ENCODE results near the gene ASIC4. TPM values are rescaled to one million over a fixed set of nuclear protein-coding genes. Genes with fewer than 3 reads are reported as not detected.

The ASIC4 gene
- total and polyA plus RNA-seq, 9 of the 15 experiments (the other 6 are each of a cell fraction or from before 2014, with no cell fraction given), result 0.07 to 19.2 (median 4.8) TPM

DNA sequence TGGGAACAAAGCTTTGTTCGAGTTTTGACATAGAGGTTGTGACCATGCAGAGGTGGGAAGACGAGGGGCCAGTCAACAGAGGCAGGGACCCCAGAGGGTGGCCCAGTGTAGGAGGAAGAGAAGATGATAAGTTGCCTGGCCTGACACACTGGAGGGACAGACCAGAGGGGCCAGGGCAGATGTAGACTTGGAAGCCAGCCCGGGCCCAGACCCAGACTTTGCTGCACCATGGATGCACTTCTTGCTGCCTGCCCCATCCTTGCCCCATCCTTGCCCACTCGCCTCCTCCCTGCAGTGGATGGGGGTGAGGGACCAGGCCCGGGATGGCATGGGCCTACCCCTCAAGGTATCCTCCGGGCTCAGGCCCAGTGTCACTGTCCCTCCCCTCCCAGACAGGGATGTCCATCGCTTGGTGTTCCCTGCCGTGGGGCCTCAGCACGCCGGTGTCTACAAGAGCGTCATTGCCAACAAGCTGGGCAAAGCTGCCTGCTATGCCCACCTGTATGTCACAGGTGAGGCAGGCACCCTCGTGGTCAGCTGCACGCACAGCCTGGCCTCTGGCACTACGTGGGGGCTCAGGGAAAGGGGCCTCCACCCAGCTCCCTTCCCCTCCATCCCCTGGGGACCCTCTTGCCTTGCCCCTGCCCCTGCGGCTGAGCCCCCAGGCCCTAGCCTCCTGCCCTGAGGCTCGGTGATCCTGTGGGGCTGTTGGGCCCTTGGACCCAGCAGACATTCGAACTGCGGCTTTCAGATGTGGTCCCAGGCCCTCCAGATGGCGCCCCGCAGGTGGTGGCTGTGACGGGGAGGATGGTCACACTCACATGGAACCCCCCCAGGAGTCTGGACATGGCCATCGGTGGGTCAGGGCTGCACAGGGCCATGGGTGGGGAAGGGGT lies 42.6 kb upstream of the ASIC4 start:
- DNase-seq (ENCODE audit: extremely low read depth in 1 of 4, low spot score in 3 of 4) (no peak), ATAC-seq (no peak), FAIRE-seq (no peak)
- no TSS peak for BruUV-seq (replicated peaks)
- TF ChIP-seq, protein P1, sequence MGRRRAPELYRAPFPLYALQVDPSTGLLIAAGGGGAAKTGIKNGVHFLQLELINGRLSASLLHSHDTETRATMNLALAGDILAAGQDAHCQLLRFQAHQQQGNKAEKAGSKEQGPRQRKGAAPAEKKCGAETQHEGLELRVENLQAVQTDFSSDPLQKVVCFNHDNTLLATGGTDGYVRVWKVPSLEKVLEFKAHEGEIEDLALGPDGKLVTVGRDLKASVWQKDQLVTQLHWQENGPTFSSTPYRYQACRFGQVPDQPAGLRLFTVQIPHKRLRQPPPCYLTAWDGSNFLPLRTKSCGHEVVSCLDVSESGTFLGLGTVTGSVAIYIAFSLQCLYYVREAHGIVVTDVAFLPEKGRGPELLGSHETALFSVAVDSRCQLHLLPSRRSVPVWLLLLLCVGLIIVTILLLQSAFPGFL (CRISPR knock-in tag; IDR thresholded peaks at IDR 0.05), result no peak
- no peak for TF ChIP-seq WHSC1 (IDR thresholded peaks at IDR 0.05; ENCODE audit: low read length)
- TF ChIP-seq ZNF551 (CRISPR knock-in tag; IDR thresholded peaks at IDR 0.05), result no peak
- TF ChIP-seq POLR2H (tag; IDR thresholded peaks at IDR 0.05; ENCODE audit: low read depth), result no peak
- no peak for TF ChIP-seq GTF2F1 (IDR thresholded peaks at IDR 0.05; ENCODE audit: low read depth, low read length)
- no peak for TF ChIP-seq MEIS2 (IDR thresholded peaks at IDR 0.05; ENCODE audit: partially characterized antibody)
- TF ChIP-seq HDAC1 (IDR thresholded peaks at IDR 0.05), result no peak
- TF ChIP-seq, protein P2, sequence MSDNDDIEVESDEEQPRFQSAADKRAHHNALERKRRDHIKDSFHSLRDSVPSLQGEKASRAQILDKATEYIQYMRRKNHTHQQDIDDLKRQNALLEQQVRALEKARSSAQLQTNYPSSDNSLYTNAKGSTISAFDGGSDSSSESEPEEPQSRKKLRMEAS (CRISPR knock-in tag; IDR thresholded peaks at IDR 0.05), result no peak
- Histone ChIP-seq H3K9ac (ENCODE audit: insufficient read depth in 1 of 2, low read depth in 2 of 2, low read length in 2 of 2) (no peak overlapping the region), H3K79me2 (ENCODE audit: control insufficient read depth, insufficient read depth, low read length) (no peaks in the 10 kb centered on the region), H3K4me1 (replicated peaks in 1 of 2; ENCODE audit: control insufficient read depth in 2 of 2, insufficient read depth in 2 of 2, low read length in 2 of 2) (peaks cover 19 to 65% of the 10 kb centered on the region in 2 experiments; a peak in 4 of 5 replicates), H3K27me3 (ENCODE audit: control insufficient read depth in 2 of 2, insufficient read depth in 2 of 2, low read length in 2 of 2) (no peaks in the 10 kb centered on the region), H3K9me3 (replicated peaks; ENCODE audit: control insufficient read depth, insufficient read depth, low read depth, low read length) (no peaks in the 10 kb centered on the region), H3K36me3 (ENCODE audit: control insufficient read depth, insufficient read depth, low read length) (no peaks in the 10 kb centered on the region), H3K27ac (ENCODE audit: extremely low read depth, low read depth, low read length) (no peak overlapping the region), H2AFZ (ENCODE audit: low read depth, low read length) (no peak overlapping the region), H3K9me1 (ENCODE audit: control insufficient read depth, insufficient read depth, low read length) (no peaks in the 10 kb centered on the region), H4K20me1 (replicated peaks; ENCODE audit: control insufficient read depth, insufficient read depth, low read length) (no peaks in the 10 kb centered on the region), H3K4me2 (ENCODE audit: insufficient read depth, low read length) (no peak overlapping the region), H3K4me3 (no peak overlapping the region)
- in situ Hi-C loops (cut with MboI) (loop anchor here (10.0 kb wide), 1 partner anchor 53 kb away; no protein-coding TSS in a partner anchor), intact Hi-C loops (cut with micrococcal nuclease) (no loop called here)
- ChIA-PET CTCF (ENCODE audit: low intra/inter-chr PET ratio) (no interaction called here), POLR2A (interaction anchor here (0.7 to 0.8 kb wide), 2 partner anchors 10 to 248 kb away, joined by 3 to 4 read pairs; no protein-coding TSS in a partner anchor)
- 67% methylated on average over 8 of the region's 22 CpGs for WGBS (ENCODE audit: insufficient coverage, low coverage, missing lambda C conversion rate)

Data from K562 (cell line).